Activated T-helper 1 cell treated with anti-CD3 and anti-CD28 coated beads, Interleukin-2, amount 50 U/mL, for 16 hours (primary cell): Measurements from ENCODE around the gene PARK7.

Experiments used
- DNase-seq, 2 donors: peaks; one replicate each; pipeline ENCODE4 v3.0.0-alpha.2; 2020; ENCODE audit warnings: low read depth in 1 of 2, low spot score in 1 of 2

Gene PARK7

GRCh38 chr1:8009043-8010002 is 47.8 kb downstream of the PARK7 start:
- no peak for DNase-seq

GRCh38 chr1:8010080-8010664 is 48.7 kb downstream of the PARK7 start:
- DNase-seq = no peak

GRCh38 chr1:8011016-8011415 is 49.5 kb downstream of the PARK7 start:
- no peak for DNase-seq

- DNase-seq = no peak
Measured at GRCh38 chr1:8011923-8012858, 50.7 kb downstream of the PARK7 start.

- no peak for DNase-seq
Measured at GRCh38 chr1:8012955-8013354, 51.4 kb downstream of the PARK7 start.

- no peak for DNase-seq
Measured at GRCh38 chr1:8013399-8013798, 51.9 kb downstream of the PARK7 start.

- no peak for DNase-seq
Measured at GRCh38 chr1:8013800-8014199, 52.3 kb downstream of the PARK7 start.

- DNase-seq = no peak
Measured at GRCh38 chr1:8014381-8014988, 53.0 kb downstream of the PARK7 start.

GRCh38 chr1:8015036-8015808 is 53.7 kb downstream of the PARK7 start:
- DNase-seq = no peak

GRCh38 chr1:8015809-8016165 is 54.3 kb downstream of the PARK7 start:
- no peak for DNase-seq

GRCh38 chr1:8016210-8016894 is 54.8 kb downstream of the PARK7 start:
- no peak for DNase-seq

- no peak for DNase-seq
Measured at GRCh38 chr1:8016895-8017241, 55.4 kb downstream of the PARK7 start.

- DNase-seq = no peak
Measured at GRCh38 chr1:8017495-8018197, 56.1 kb downstream of the PARK7 start.

- no peak for DNase-seq
Measured at GRCh38 chr1:8018492-8019228, 57.1 kb downstream of the PARK7 start.

GRCh38 chr1:8019229-8019620 is 57.7 kb downstream of the PARK7 start:
- DNase-seq = no peak

GRCh38 chr1:8020032-8020431 is 58.5 kb downstream of the PARK7 start:
- no peak for DNase-seq

- DNase-seq = no peak
Measured at GRCh38 chr1:8021676-8022266, 60.3 kb downstream of the PARK7 start.
